Mesenchymal stem cell (in vitro differentiated cells and primary cell): Measurements from ENCODE around the gene SLC9A8.
A peak's percentile ranks its signal among the peaks of the same experiment; 100 is the strongest.

Experiments
- DNase-seq: peaks from one replicate; pipeline ENCODE4 v3.0.0-alpha.2; 2013
- H2AFZ ChIP-seq: one replicate; pipeline ENCODE4 v1.6.1; 2013; ENCODE audit warnings: low read depth, mild to moderate bottlenecking, control low read depth, inconsistent platforms, low read length, moderate library complexity
- H2AK5ac ChIP-seq: 2 replicates; pipeline ENCODE4 v1.6.1; 2013; ENCODE audit warnings: low read length, moderate library complexity, mild to moderate bottlenecking, inconsistent platforms; ENCODE audit not compliant: severe bottlenecking
- H2BK120ac ChIP-seq: one replicate; pipeline ENCODE4 v1.6.1; 2013; ENCODE audit warnings: low read depth, mild to moderate bottlenecking, inconsistent platforms, low read length, moderate library complexity
- H2BK12ac ChIP-seq, 2 experiments: one replicate each; pipeline ENCODE4 v1.6.1; 2013; ENCODE audit warnings: inconsistent platforms in 2 of 2, low read length in 2 of 2, mild to moderate bottlenecking in 2 of 2, moderate library complexity in 2 of 2, control low read depth in 1 of 2
- H2BK15ac ChIP-seq: one replicate; pipeline ENCODE4 v1.6.1; 2013; ENCODE audit warnings: mild to moderate bottlenecking, low read depth, inconsistent platforms; ENCODE audit not compliant: poor library complexity, severe bottlenecking
- H2BK5ac ChIP-seq: 2 replicates; pipeline ENCODE4 v1.6.1; 2013; ENCODE audit warnings: low read depth, mild to moderate bottlenecking, low read length, control low read depth, inconsistent platforms; ENCODE audit not compliant: poor library complexity, severe bottlenecking
- H3K14ac ChIP-seq, 2 experiments: one replicate each; pipeline ENCODE4 v1.6.1; 2013; ENCODE audit warnings: inconsistent platforms in 2 of 2, low read length in 2 of 2, control low read depth in 1 of 2, mild to moderate bottlenecking in 1 of 2, moderate library complexity in 1 of 2
- H3K18ac ChIP-seq, 2 experiments: one replicate each; pipeline ENCODE4 v1.6.1; 2013; ENCODE audit warnings: inconsistent platforms in 2 of 2, low read length in 2 of 2, control low read depth in 1 of 2, low read depth in 1 of 2, mild to moderate bottlenecking in 1 of 2
- H3K23ac ChIP-seq, 2 experiments: one replicate each; pipeline ENCODE4 v1.6.1; 2013; ENCODE audit warnings: inconsistent platforms in 2 of 2, low read length in 2 of 2, mild to moderate bottlenecking in 2 of 2, moderate library complexity in 2 of 2, control low read depth in 1 of 2
- H3K27ac ChIP-seq: 2 replicates; pipeline ENCODE4 v1.5.1; 2013; ENCODE audit warnings: mild to moderate bottlenecking, moderate library complexity, low read length, control low read depth, inconsistent platforms; ENCODE audit not compliant: poor library complexity, severe bottlenecking
- H3K27me3 ChIP-seq, 2 experiments: 2 replicates each; pipeline versions ENCODE4 v1.6.1 to v1.7.0; 2013; ENCODE audit warnings: low read length in 2 of 2, mild to moderate bottlenecking in 2 of 2, moderate library complexity in 2 of 2, control low read depth in 1 of 2, inconsistent platforms in 1 of 2; ENCODE audit not compliant: control insufficient read depth in 1 of 2, insufficient read depth in 1 of 2
- H3K36me3 ChIP-seq, 2 experiments: 2 replicates each; pipeline versions ENCODE4 v1.6.1 to v1.7.0; 2013; ENCODE audit warnings: low read length in 2 of 2, control low read depth in 1 of 2, inconsistent platforms in 1 of 2, low read depth in 1 of 2, mild to moderate bottlenecking in 1 of 2; ENCODE audit not compliant: insufficient read depth in 2 of 2, control insufficient read depth in 1 of 2
- H3K4ac ChIP-seq, 2 experiments: one replicate each; pipeline ENCODE4 v1.6.1; 2013; ENCODE audit warnings: inconsistent platforms in 2 of 2, low read length in 2 of 2, mild to moderate bottlenecking in 2 of 2, moderate library complexity in 2 of 2, control low read depth in 1 of 2, low read depth in 1 of 2
- H3K4me1 ChIP-seq: 2 replicates; pipeline ENCODE4 v1.6.1; 2013; ENCODE audit warnings: low read depth, low read length, control low read depth; ENCODE audit not compliant: control insufficient read depth, insufficient read depth
- H3K4me2 ChIP-seq: 2 replicates; pipeline ENCODE4 v1.6.1; 2013; ENCODE audit warnings: low read length, mild to moderate bottlenecking, inconsistent platforms; ENCODE audit not compliant: poor library complexity, severe bottlenecking
- H3K4me3 ChIP-seq, 2 experiments: 2 replicates each; pipeline versions ENCODE4 v1.5.1 to v1.7.0; 2013; ENCODE audit warnings: low read length in 2 of 2, mild to moderate bottlenecking in 2 of 2, control low read depth in 1 of 2, low read depth in 1 of 2; ENCODE audit not compliant: insufficient read depth in 1 of 2
- H3K79me1 ChIP-seq: replicated peaks from 2 replicates; pipeline ENCODE4 v1.6.1; 2013; ENCODE audit warnings: mild to moderate bottlenecking, control low read depth, low read length, inconsistent platforms; ENCODE audit not compliant: poor library complexity, severe bottlenecking
- H3K9ac ChIP-seq: 2 replicates; pipeline ENCODE4 v1.7.0; 2013; ENCODE audit warnings: mild to moderate bottlenecking, low read length, moderate library complexity
- H3K9me3 ChIP-seq: 2 replicates; pipeline ENCODE4 v1.7.0; 2013; ENCODE audit warnings: mild to moderate bottlenecking, low read length; ENCODE audit not compliant: control insufficient read depth
- H4K8ac ChIP-seq: one replicate; pipeline ENCODE4 v1.6.1; 2013; ENCODE audit warnings: inconsistent platforms, mild to moderate bottlenecking, low read length, moderate library complexity
- H4K91ac ChIP-seq: one replicate; pipeline ENCODE4 v1.6.1; 2013; ENCODE audit warnings: mild to moderate bottlenecking, low read length, inconsistent platforms
- WGBS: methylation state at CpG from one replicate; pipeline ENCODE4 v1.1.7; 2013; ENCODE audit warnings: mixed read lengths; 5-methylcytosine and 5-hydroxymethylcytosine counted together

Gene SLC9A8

GRCh38 chr20:49937027-49937929 is 124.7 kb downstream of the SLC9A8 start:
- no peaks in the 10 kb centered on the region for H3K27me3 ChIP-seq
- H3K4me2 ChIP-seq, result peak overlapping the region; percentile 44
- peaks cover 13% of the 10 kb centered on the region for H3K4me1 ChIP-seq
- no peak overlapping the region for H4K91ac ChIP-seq
- H3K4me3 ChIP-seq, result peak overlapping the region; percentile 95 to 100
- peak overlapping the region in 1 of 2 experiments; percentile 0 for H3K14ac ChIP-seq
- no peak overlapping the region for H2BK12ac ChIP-seq
- DNase-seq, result no peak
- H2BK120ac ChIP-seq, result no peak overlapping the region
- H3K23ac ChIP-seq, result no peak overlapping the region
- H3K4ac ChIP-seq, result no peak overlapping the region
- WGBS, result 14% methylated on average over 12 of the region's 12 CpGs
- H3K27ac ChIP-seq, result peak overlapping the region; percentile 48
- H3K18ac ChIP-seq, result peak overlapping the region in 1 of 2 experiments; percentile 89
- H3K9me3 ChIP-seq, result no peaks in the 10 kb centered on the region
- no peak overlapping the region for H2BK5ac ChIP-seq
- H4K8ac ChIP-seq, result no peak overlapping the region
- peak overlapping the region; percentile 97 for H3K9ac ChIP-seq
- H2BK15ac ChIP-seq, result no peak overlapping the region
- no peak overlapping the region for H2AFZ ChIP-seq
- no peak overlapping the region for H2AK5ac ChIP-seq
- peaks cover 12 to 20% of the 10 kb centered on the region in 2 experiments for H3K36me3 ChIP-seq
- no peaks in the 10 kb centered on the region for H3K79me1 ChIP-seq

DNA sequence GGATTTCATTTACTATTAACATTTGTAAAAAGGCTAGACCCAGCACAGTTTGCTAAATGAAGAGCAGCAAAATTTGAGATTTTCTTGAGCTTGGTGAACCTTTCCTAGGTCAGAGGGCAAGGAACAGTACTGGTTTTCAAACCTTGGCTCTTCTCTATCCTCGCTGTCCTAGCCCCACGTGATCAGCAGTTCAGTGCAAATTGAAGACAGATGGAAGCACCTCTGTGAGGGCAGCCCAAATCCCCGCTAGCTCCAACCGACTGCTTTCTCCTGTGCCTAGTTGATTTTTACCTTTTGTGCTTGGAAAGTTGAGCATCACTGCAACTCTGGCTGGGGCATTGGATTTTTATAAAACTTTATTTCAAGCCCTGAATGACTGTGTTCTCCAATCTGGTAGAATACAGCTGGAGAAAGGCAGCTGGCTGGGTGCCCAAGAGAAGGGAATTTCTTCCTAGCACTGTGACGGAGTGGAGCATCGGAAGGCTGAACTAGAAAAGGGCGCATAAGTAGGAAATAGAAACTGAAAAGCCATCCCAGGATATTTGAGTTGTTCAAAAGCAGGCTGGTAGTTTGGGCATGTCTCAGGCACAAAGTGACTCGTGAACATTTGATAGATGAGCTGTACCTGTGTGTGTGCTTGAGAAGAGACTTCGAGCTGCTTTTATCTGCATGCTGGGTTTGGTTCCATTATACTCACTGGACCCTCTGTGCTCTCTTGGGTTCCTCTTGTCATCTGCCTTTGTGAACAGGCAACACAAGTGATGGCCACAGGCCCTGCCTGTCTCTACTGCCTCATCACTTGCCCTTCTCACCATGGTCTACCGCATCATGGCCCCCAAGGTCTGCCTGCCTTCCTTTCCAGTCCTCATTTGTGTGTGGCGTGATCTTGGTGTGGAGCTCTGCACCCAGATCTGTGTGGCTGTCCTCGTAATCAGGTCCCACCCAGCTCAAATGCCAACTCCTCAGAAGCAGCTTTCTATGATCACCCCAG is 125.8 kb downstream of the SLC9A8 start:
- no peaks in the 10 kb centered on the region for H3K9me3 ChIP-seq
- no peak overlapping the region for H2BK15ac ChIP-seq
- H2AFZ ChIP-seq, result no peak overlapping the region
- H3K36me3 ChIP-seq, result peaks cover 18 to 32% of the 10 kb centered on the region in 2 experiments
- H3K4ac ChIP-seq, result no peak overlapping the region
- no peak overlapping the region for H2BK12ac ChIP-seq
- H3K18ac ChIP-seq, result no peak overlapping the region
- H3K27ac ChIP-seq, result no peak overlapping the region
- H3K9ac ChIP-seq, result peak overlapping the region; percentile 97
- H3K27me3 ChIP-seq, result no peaks in the 10 kb centered on the region
- peak overlapping the region; percentile 12 for H3K4me2 ChIP-seq
- no peak overlapping the region for H4K8ac ChIP-seq
- H3K23ac ChIP-seq, result no peak overlapping the region
- peak; percentile 71 for DNase-seq
- H4K91ac ChIP-seq, result no peak overlapping the region
- H3K14ac ChIP-seq, result peak overlapping the region in 1 of 2 experiments; percentile 61
- H2BK5ac ChIP-seq, result no peak overlapping the region
- peaks cover 3% of the 10 kb centered on the region for H3K79me1 ChIP-seq
- H3K4me3 ChIP-seq, result peak overlapping the region in 1 of 2 experiments; percentile 100
- H3K4me1 ChIP-seq, result peaks cover 16% of the 10 kb centered on the region
- H2BK120ac ChIP-seq, result no peak overlapping the region
- H2AK5ac ChIP-seq, result peak overlapping the region; percentile 1
- 83% methylated on average over 12 of the region's 12 CpGs for WGBS

DNA sequence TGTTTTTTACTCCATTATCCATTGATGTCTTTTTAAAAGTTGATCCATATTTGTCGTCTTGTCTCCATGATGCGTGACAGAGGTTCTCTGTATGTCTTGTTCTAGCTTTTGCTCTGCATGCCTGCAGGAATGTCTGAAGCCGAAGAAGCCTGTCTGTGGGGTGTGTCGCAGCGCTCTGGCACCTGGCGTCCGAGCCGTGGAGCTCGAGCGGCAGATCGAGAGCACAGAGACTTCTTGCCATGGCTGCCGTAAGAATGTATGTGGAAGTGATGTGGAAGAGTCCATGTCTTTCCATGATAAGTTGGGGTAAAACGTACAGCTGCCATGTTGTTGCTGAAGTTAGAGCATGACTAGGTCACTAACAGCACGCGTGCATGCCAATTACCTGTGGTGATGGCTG is 128.8 kb downstream of the SLC9A8 start:
- peaks cover 24 to 56% of the 10 kb centered on the region in 2 experiments for H3K36me3 ChIP-seq
- H4K8ac ChIP-seq, result no peak overlapping the region
- no peak overlapping the region for H4K91ac ChIP-seq
- H2BK5ac ChIP-seq, result no peak overlapping the region
- H2BK120ac ChIP-seq, result no peak overlapping the region
- no peak overlapping the region for H2AFZ ChIP-seq
- over 99% methylated on average over 15 of the region's 15 CpGs for WGBS
- no peak for DNase-seq
- no peak overlapping the region for H3K9ac ChIP-seq
- H3K18ac ChIP-seq, result no peak overlapping the region
- no peak overlapping the region for H3K14ac ChIP-seq
- no peaks in the 10 kb centered on the region for H3K9me3 ChIP-seq
- H3K27ac ChIP-seq, result no peak overlapping the region
- H3K4ac ChIP-seq, result no peak overlapping the region
- H2BK15ac ChIP-seq, result no peak overlapping the region
- no peak overlapping the region for H2AK5ac ChIP-seq
- H3K4me3 ChIP-seq, result no peak overlapping the region
- H3K79me1 ChIP-seq, result peaks cover 10% of the 10 kb centered on the region
- H2BK12ac ChIP-seq, result no peak overlapping the region
- H3K4me1 ChIP-seq, result peaks cover 14% of the 10 kb centered on the region
- H3K23ac ChIP-seq, result no peak overlapping the region
- no peaks in the 10 kb centered on the region for H3K27me3 ChIP-seq
- H3K4me2 ChIP-seq, result no peak overlapping the region
